Vagina (tissue), 2 donors: Measurements from ENCODE around the gene ZBTB16. TPM values are rescaled to one million over a fixed set of nuclear protein-coding genes. Genes with fewer than 3 reads are reported as not detected.
A peak's percentile ranks its signal among the peaks of the same experiment; 100 is the strongest.

Experiments
- DNase-seq, 2 donors: peaks; one replicate each; pipeline ENCODE4 v3.0.0-alpha.2; 2017; ENCODE audit errors: extremely low spot score in 2 of 2
- H3K27ac ChIP-seq: fragments of 200-600 bp; sonication (generic); one replicate; pipeline ENCODE4 v1.5.1; 2019
- H3K27me3 ChIP-seq: fragments of 200-600 bp; sonication (generic); one replicate; pipeline ENCODE4 v1.5.1; 2019
- H3K36me3 ChIP-seq, 2 donors: fragments of 200-600 bp; sonication (generic); one replicate each; pipeline ENCODE4 v1.5.1; 2017 to 2019
- H3K4me1 ChIP-seq: fragments of 200-600 bp; sonication (generic); one replicate; pipeline ENCODE4 v1.5.1; 2019
- H3K4me3 ChIP-seq, 2 donors: fragments of 200-600 bp; sonication (generic); 1 replicate in 1 of 2; 2 replicates in 1 of 2; pipeline ENCODE4 v1.5.1; 2016 to 2019
- H3K9me3 ChIP-seq: fragments of 200-600 bp; sonication (generic); one replicate; pipeline ENCODE4 v1.5.1; 2019
- POLR2A ChIP-seq, 2 donors: fragments of 450-650 bp; IDR thresholded peaks; one replicate each; pipeline ENCODE4 v1.6.1; 2017; ENCODE audit warnings: antibody characterized with exemption in 2 of 2, mild to moderate bottlenecking in 2 of 2, moderate library complexity in 2 of 2
- POLR2AphosphoS5 ChIP-seq, 2 donors: sonication (generic); formaldehyde crosslinking; IDR thresholded peaks; one replicate each; pipeline ENCODE4 v1.9.0; 2017; ENCODE audit warnings: antibody characterized with exemption in 2 of 2, mild to moderate bottlenecking in 2 of 2, low read depth in 1 of 2; ENCODE audit not compliant: insufficient read depth in 1 of 2
- intact Hi-C: fragments of 100-400 bp; cut with DNase I; formaldehyde crosslinking; loops from one replicate; pipeline ENCODE4 v1.15.1; 2023
- total RNA-seq: library from RNA; depleted of rRNA; stranded (reverse); fragments of >200 nt; gene quantifications from one replicate; pipeline ENCODE4 v1.2.3, GENCODE V29; 2016
- TF ChIP-seq, protein P1 (sequence below), 3 experiments: fragments of 450-650 bp in 2 of 3; fragments of 200-600 bp in 1 of 3; sonication (generic) in 1 of 3; IDR thresholded peaks; one replicate each; pipeline ENCODE4 v1.5.1; 2017 to 2019; ENCODE audit warnings: antibody characterized with exemption in 3 of 3, mild to moderate bottlenecking in 2 of 3, moderate library complexity in 2 of 3

ZBTB16 gene
- total RNA-seq, 1 donor from 2014 or later, result 243 TPM

GRCh38 chr11:114033066-114033465 lies 26.4 kb upstream of the ZBTB16 start:
- no peak for DNase-seq
- intact Hi-C loops, result no loop called here
- Histone ChIP-seq H3K27me3 (no peaks in the 10 kb centered on the region), H3K4me3 (no peak overlapping the region), H3K36me3 (no peaks in the 10 kb centered on the region), H3K9me3 (no peaks in the 10 kb centered on the region), H3K27ac (no peak overlapping the region), H3K4me1 (peaks cover 22% of the 10 kb centered on the region)
- no peak for TF ChIP-seq POLR2A (IDR thresholded peaks at IDR 0.05)
- TF ChIP-seq POLR2AphosphoS5 (IDR thresholded peaks at IDR 0.05; ENCODE audit: insufficient read depth in 1 of 2, low read depth in 1 of 2), result no peak
- TF ChIP-seq, protein P1, sequence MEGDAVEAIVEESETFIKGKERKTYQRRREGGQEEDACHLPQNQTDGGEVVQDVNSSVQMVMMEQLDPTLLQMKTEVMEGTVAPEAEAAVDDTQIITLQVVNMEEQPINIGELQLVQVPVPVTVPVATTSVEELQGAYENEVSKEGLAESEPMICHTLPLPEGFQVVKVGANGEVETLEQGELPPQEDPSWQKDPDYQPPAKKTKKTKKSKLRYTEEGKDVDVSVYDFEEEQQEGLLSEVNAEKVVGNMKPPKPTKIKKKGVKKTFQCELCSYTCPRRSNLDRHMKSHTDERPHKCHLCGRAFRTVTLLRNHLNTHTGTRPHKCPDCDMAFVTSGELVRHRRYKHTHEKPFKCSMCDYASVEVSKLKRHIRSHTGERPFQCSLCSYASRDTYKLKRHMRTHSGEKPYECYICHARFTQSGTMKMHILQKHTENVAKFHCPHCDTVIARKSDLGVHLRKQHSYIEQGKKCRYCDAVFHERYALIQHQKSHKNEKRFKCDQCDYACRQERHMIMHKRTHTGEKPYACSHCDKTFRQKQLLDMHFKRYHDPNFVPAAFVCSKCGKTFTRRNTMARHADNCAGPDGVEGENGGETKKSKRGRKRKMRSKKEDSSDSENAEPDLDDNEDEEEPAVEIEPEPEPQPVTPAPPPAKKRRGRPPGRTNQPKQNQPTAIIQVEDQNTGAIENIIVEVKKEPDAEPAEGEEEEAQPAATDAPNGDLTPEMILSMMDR (IDR thresholded peaks at IDR 0.05), result no peak

GRCh38 chr11:114033572-114033971 lies 25.9 kb upstream of the ZBTB16 start:
- peaks cover 22% of the 10 kb centered on the region for H3K4me1 ChIP-seq
- no peak for DNase-seq
- H3K9me3 ChIP-seq, result no peaks in the 10 kb centered on the region
- H3K36me3 ChIP-seq, result no peaks in the 10 kb centered on the region
- H3K4me3 ChIP-seq, result no peak overlapping the region
- no peaks in the 10 kb centered on the region for H3K27me3 ChIP-seq
- TF ChIP-seq, protein P1 (IDR thresholded peaks at IDR 0.05), result no peak
- TF ChIP-seq POLR2A (IDR thresholded peaks at IDR 0.05) (no peak), POLR2AphosphoS5 (IDR thresholded peaks at IDR 0.05; ENCODE audit: insufficient read depth in 1 of 2, low read depth in 1 of 2) (peak in 1 of 2 donors; percentile 6)
- no peak overlapping the region for H3K27ac ChIP-seq
- intact Hi-C loops, result no loop called here

DNA sequence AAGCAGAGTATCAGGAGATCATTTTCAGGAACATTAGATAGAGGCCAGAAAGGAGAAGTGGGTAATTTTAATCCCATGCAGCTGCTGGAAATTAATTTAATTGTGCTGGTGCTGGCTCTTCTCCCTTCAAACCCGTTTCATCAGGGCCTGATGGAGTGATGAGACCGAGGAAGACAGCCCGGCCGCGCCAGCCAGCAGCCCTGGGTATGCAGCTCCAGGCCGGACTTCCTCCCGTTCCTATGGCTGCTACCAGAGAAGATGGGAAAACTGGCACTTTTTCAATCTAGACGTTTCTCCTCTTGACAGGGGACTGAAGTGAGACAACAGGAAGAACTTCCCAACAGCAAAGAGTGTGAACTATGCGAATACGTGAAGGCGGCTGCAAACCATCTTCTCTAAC lies 24.6 kb upstream of the ZBTB16 start:
- intact Hi-C loops, result loop anchor here (5.0 kb wide), 1 partner anchor 227 kb away; no protein-coding TSS in a partner anchor
- Histone ChIP-seq H3K36me3 (no peaks in the 10 kb centered on the region), H3K27me3 (no peaks in the 10 kb centered on the region)

DNA sequence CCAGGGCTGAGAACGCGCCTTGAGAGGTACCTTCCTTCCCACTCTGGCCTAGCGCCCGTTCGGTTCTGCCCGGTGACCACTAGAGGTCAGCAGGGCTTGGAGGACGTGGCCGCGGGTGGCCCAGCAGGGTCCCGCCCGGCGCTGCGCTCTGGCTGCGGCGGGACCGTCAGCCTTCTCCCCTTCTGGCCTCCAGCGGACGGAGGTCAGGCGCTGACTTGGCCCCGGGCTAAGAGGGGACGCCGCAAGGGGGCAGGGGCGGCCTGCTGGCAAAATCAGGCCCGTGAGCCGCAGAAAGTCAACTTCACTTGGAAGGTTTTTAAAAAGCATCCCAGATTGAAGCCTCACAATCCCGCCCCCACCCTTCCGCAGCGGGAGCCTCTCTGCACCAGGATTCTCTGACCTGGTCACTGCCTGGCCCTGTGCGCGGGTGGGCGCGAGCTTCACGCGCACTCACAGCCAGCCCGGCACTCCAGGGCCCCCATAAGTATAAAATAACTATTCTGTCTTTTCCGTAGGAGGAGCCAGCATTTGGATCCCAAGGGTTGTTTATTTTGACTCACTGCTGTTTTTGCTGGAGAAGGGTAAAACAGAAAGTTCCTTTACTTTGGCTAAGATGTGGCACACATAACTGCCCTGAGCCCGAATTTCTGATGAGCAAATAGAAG lies 23.2 kb upstream of the ZBTB16 start:
- Histone ChIP-seq H3K4me3 (peak overlapping the region; percentile 43 to 47), H3K36me3 (no peaks in the 10 kb centered on the region), H3K4me1 (peaks cover 32% of the 10 kb centered on the region), H3K9me3 (no peaks in the 10 kb centered on the region), H3K27me3 (no peaks in the 10 kb centered on the region), H3K27ac (peak overlapping the region; percentile 83)
- no peak for TF ChIP-seq POLR2A (IDR thresholded peaks at IDR 0.05)
- TF ChIP-seq, protein P1 (IDR thresholded peaks at IDR 0.05), result peak; percentile 71 to 85 (median 83)
- TF ChIP-seq POLR2AphosphoS5 (IDR thresholded peaks at IDR 0.05; ENCODE audit: insufficient read depth in 1 of 2, low read depth in 1 of 2), result peak; percentile 29 to 80
- intact Hi-C loops, result loop anchor here (5.0 kb wide), 1 partner anchor 226 kb away; no protein-coding TSS in a partner anchor
- no peak for DNase-seq

More for the DNA sequence above, 24.6 kb upstream of the ZBTB16 start:
- H3K9me3 ChIP-seq, result no peaks in the 10 kb centered on the region
- no peak for DNase-seq
- no peak overlapping the region for H3K27ac ChIP-seq
- TF ChIP-seq, protein P1 (IDR thresholded peaks at IDR 0.05), result no peak
- no peak for TF ChIP-seq POLR2A (IDR thresholded peaks at IDR 0.05)
- no peak for TF ChIP-seq POLR2AphosphoS5 (IDR thresholded peaks at IDR 0.05; ENCODE audit: insufficient read depth in 1 of 2, low read depth in 1 of 2)
- peaks cover 25% of the 10 kb centered on the region for H3K4me1 ChIP-seq
- no peak overlapping the region for H3K4me3 ChIP-seq

- H3K4me1 ChIP-seq, result peaks cover 32% of the 10 kb centered on the region
- no peaks in the 10 kb centered on the region for H3K27me3 ChIP-seq
- no peaks in the 10 kb centered on the region for H3K9me3 ChIP-seq
- H3K4me3 ChIP-seq, result peak overlapping the region; percentile 43 to 47
- TF ChIP-seq POLR2AphosphoS5 (IDR thresholded peaks at IDR 0.05; ENCODE audit: insufficient read depth in 1 of 2, low read depth in 1 of 2) (no peak), POLR2A (IDR thresholded peaks at IDR 0.05) (no peak)
- TF ChIP-seq, protein P1 (IDR thresholded peaks at IDR 0.05), result no peak
- H3K36me3 ChIP-seq, result no peaks in the 10 kb centered on the region
- peak overlapping the region; percentile 83 for H3K27ac ChIP-seq
- intact Hi-C loops, result loop anchor here (5.0 kb wide), 1 partner anchor 225 kb away; no protein-coding TSS in a partner anchor
- DNase-seq, result no peak
Measured at GRCh38 chr11:114036958-114037357, 22.6 kb upstream of the ZBTB16 start.
